Gastroesophageal sphincter (tissue), 4 donors: Measurements from ENCODE around the gene NAA25. TPM values are rescaled to one million over a fixed set of nuclear protein-coding genes. Genes with fewer than 3 reads are reported as not detected.

Source experiments
- ATAC-seq: fragments of 150-250 bp; one replicate; pipeline ENCODE4 v1.9.1; 2016; ENCODE audit warnings: mild to moderate bottlenecking, moderate library complexity
- H3K27ac ChIP-seq, 4 donors: fragments of 200-600 bp; sonication (generic) in 3 of 4; 1 replicate in 3 of 4; 2 replicates in 1 of 4; pipeline ENCODE4 v1.5.1; 2016 to 2019
- H3K27me3 ChIP-seq: fragments of 200-600 bp; sonication (generic); one replicate; pipeline ENCODE4 v1.5.1; 2019
- H3K36me3 ChIP-seq, 2 donors: fragments of 200-600 bp; sonication (generic); one replicate each; pipeline ENCODE4 v1.5.1; 2019; ENCODE audit warnings: control low read depth in 1 of 2
- H3K4me1 ChIP-seq, 3 donors: fragments of 200-600 bp; sonication (generic); 1 replicate in 2 of 3; 2 replicates in 1 of 3; pipeline ENCODE4 v1.5.1; 2016 to 2019; ENCODE audit warnings: control low read depth in 2 of 3
- H3K4me3 ChIP-seq, 2 donors: fragments of 200-600 bp; sonication (generic); one replicate each; pipeline ENCODE4 v1.5.1; 2019; ENCODE audit warnings: mild to moderate bottlenecking in 1 of 2, moderate library complexity in 1 of 2
- H3K9me3 ChIP-seq, 3 donors: fragments of 200-600 bp; sonication (generic); one replicate each; pipeline ENCODE4 v1.5.1; 2017 to 2019; ENCODE audit warnings: control low read depth in 2 of 3
- CTCF ChIP-seq, 4 experiments: fragments of 200-600 bp in 2 of 4; fragments of 450-650 bp in 2 of 4; sonication (generic) in 1 of 4; IDR thresholded peaks; one replicate each; pipeline ENCODE4 v1.5.1; 2017 to 2019; ENCODE audit warnings: antibody characterized with exemption in 4 of 4, mild to moderate bottlenecking in 2 of 4, moderate library complexity in 2 of 4
- EP300 ChIP-seq: sonication (generic); formaldehyde crosslinking; IDR thresholded peaks from one replicate; pipeline ENCODE4 v1.6.1; 2017; ENCODE audit warnings: antibody characterized with exemption, mild to moderate bottlenecking
- POLR2A ChIP-seq, 2 donors: fragments of 450-650 bp; IDR thresholded peaks; one replicate each; pipeline ENCODE4 v1.6.1; 2017; ENCODE audit warnings: antibody characterized with exemption in 2 of 2, mild to moderate bottlenecking in 2 of 2, moderate library complexity in 1 of 2
- POLR2AphosphoS5 ChIP-seq: sonication (generic); formaldehyde crosslinking; IDR thresholded peaks from one replicate; pipeline ENCODE4 v1.6.1; 2017; ENCODE audit warnings: antibody characterized with exemption
- WGBS, 2 donors: methylation state at CpG; one replicate each; pipeline ENCODE4 v1.1.5; 2018; ENCODE audit warnings: low coverage in 1 of 2; 5-methylcytosine and 5-hydroxymethylcytosine counted together
- total RNA-seq, 4 donors: library from RNA; depleted of rRNA; stranded (reverse); fragments of >200 nt; gene quantifications; one replicate each; pipeline ENCODE4 v1.1.0, GENCODE V29; 2016

Gene NAA25
- total RNA-seq, 4 donors from 2014 or later, result 11.1 to 22.6 (median 17.3) TPM

GRCh38 chr12:112097641-112098040 is 10.9 kb downstream of the NAA25 start:
- H3K4me1 ChIP-seq, result peaks cover 0 to 17% (median 0%) of the 10 kb centered on the region in 3 donors
- no peak for TF ChIP-seq CTCF (IDR thresholded peaks at IDR 0.05)
- no peak for TF ChIP-seq POLR2AphosphoS5
- TF ChIP-seq EP300, result no peak
- no peak for TF ChIP-seq POLR2A (IDR thresholded peaks at IDR 0.05)
- WGBS, 2 donors, result 90% methylated on average over 5 of the region's 8 CpGs; no CpG with 5 or more reads in 1 of the 2 donors
- H3K36me3 ChIP-seq, result peaks cover 0 to 55% of the 10 kb centered on the region in 2 donors
- no peak overlapping the region for H3K4me3 ChIP-seq
- no peaks in the 10 kb centered on the region for H3K9me3 ChIP-seq
- no peak overlapping the region for H3K27ac ChIP-seq
- no peak for ATAC-seq
- H3K27me3 ChIP-seq, result no peaks in the 10 kb centered on the region

GRCh38 chr12:112096667-112097066 is 11.9 kb downstream of the NAA25 start:
- Histone ChIP-seq H3K36me3 (peaks cover 0 to 59% of the 10 kb centered on the region in 2 donors), H3K4me1 (peaks cover 0 to 17% (median 0%) of the 10 kb centered on the region in 3 donors), H3K27ac (no peak overlapping the region), H3K4me3 (no peak overlapping the region), H3K27me3 (no peaks in the 10 kb centered on the region), H3K9me3 (no peaks in the 10 kb centered on the region)
- no peak for TF ChIP-seq POLR2AphosphoS5
- no peak for TF ChIP-seq POLR2A (IDR thresholded peaks at IDR 0.05)
- no peak for TF ChIP-seq CTCF (IDR thresholded peaks at IDR 0.05)
- no peak for TF ChIP-seq EP300
- ATAC-seq, result no peak
- WGBS, 2 donors, result 31 to 49% methylated on average over 2 of the region's 2 CpGs

- peaks cover 0 to 59% of the 10 kb centered on the region in 2 donors for H3K36me3 ChIP-seq
- peaks cover 0 to 17% (median 0%) of the 10 kb centered on the region in 3 donors for H3K4me1 ChIP-seq
- no peak overlapping the region for H3K27ac ChIP-seq
- TF ChIP-seq POLR2AphosphoS5 (no peak), EP300 (no peak), POLR2A (IDR thresholded peaks at IDR 0.05) (no peak), CTCF (IDR thresholded peaks at IDR 0.05) (no peak)
- no peak for ATAC-seq
- no peaks in the 10 kb centered on the region for H3K9me3 ChIP-seq
- H3K4me3 ChIP-seq, result no peak overlapping the region
- H3K27me3 ChIP-seq, result no peaks in the 10 kb centered on the region
Observed at GRCh38 chr12:112096070-112096469, 12.5 kb downstream of the NAA25 start.

GRCh38 chr12:112091563-112091962 is 17.0 kb downstream of the NAA25 start:
- 89% methylated on average over 3 of the region's 3 CpGs; no CpG with 5 or more reads in 1 of the 2 donors for WGBS, 2 donors
- Histone ChIP-seq H3K36me3 (peaks cover 0 to 53% of the 10 kb centered on the region in 2 donors), H3K27ac (no peak overlapping the region), H3K9me3 (no peaks in the 10 kb centered on the region), H3K4me3 (no peak overlapping the region), H3K4me1 (peaks cover 0 to 13% (median 0%) of the 10 kb centered on the region in 3 donors), H3K27me3 (no peaks in the 10 kb centered on the region)
- ATAC-seq, result no peak
- no peak for TF ChIP-seq EP300
- no peak for TF ChIP-seq POLR2AphosphoS5
- TF ChIP-seq POLR2A (IDR thresholded peaks at IDR 0.05), result no peak
- TF ChIP-seq CTCF (IDR thresholded peaks at IDR 0.05), result no peak

- Histone ChIP-seq H3K27me3 (no peaks in the 10 kb centered on the region), H3K9me3 (no peaks in the 10 kb centered on the region), H3K4me1 (no peaks in the 10 kb centered on the region), H3K36me3 (peaks cover 0 to 82% of the 10 kb centered on the region in 2 donors), H3K4me3 (no peak overlapping the region), H3K27ac (no peak overlapping the region)
- no peak for ATAC-seq
- 75% methylated on average over 1 of the region's 1 CpG; no CpG with 5 or more reads in 1 of the 2 donors for WGBS, 2 donors
- no peak for TF ChIP-seq POLR2AphosphoS5
- no peak for TF ChIP-seq CTCF (IDR thresholded peaks at IDR 0.05)
- TF ChIP-seq POLR2A (IDR thresholded peaks at IDR 0.05), result no peak
- TF ChIP-seq EP300, result no peak
Observed at GRCh38 chr12:112087851-112088250, 20.7 kb downstream of the NAA25 start.
